Measurements from ENCODE around the gene PSKH1. TPM values are rescaled to one million over a fixed set of nuclear protein-coding genes. Genes with fewer than 3 reads are reported as not detected.

The PSKH1 gene
- total RNA-seq, 2 donors from 2014 or later = 16.1 to 16.2 TPM

- Mint-ChIP-seq H3K27ac (no peak overlapping the region), H3K27me3 (ENCODE audit: low read depth) (no peaks in the 10 kb centered on the region), H3K4me3 (no peak overlapping the region), H3K4me1 (ENCODE audit: low read depth) (peaks cover 12% of the 10 kb centered on the region), H3K36me3 (ENCODE audit: insufficient read depth in 2 of 2) (no peaks in the 10 kb centered on the region), H3K9me3 (no peaks in the 10 kb centered on the region)
- no peak for ATAC-seq (replicated peaks in 1 of 2)
- no peak for DNase-seq
These were observed 33.2 kb downstream of the PSKH1 start for GRCh38 chr16:67926181-67926750.

GRCh38 chr16:67927131-67927941 is 34.3 kb downstream of the PSKH1 start:
- Mint-ChIP-seq H3K36me3 (ENCODE audit: insufficient read depth in 2 of 2) (no peaks in the 10 kb centered on the region), H3K4me3 (no peak overlapping the region), H3K27me3 (ENCODE audit: low read depth) (no peaks in the 10 kb centered on the region), H3K9me3 (no peaks in the 10 kb centered on the region), H3K27ac (no peak overlapping the region), H3K4me1 (ENCODE audit: low read depth) (peaks cover 2% of the 10 kb centered on the region)
- no peak for ATAC-seq (replicated peaks in 1 of 2)
- DNase-seq = no peak

GRCh38 chr16:67928147-67928546 is 35.1 kb downstream of the PSKH1 start:
- Mint-ChIP-seq H3K9me3 (no peaks in the 10 kb centered on the region), H3K4me1 (ENCODE audit: low read depth) (no peaks in the 10 kb centered on the region), H3K36me3 (ENCODE audit: insufficient read depth in 2 of 2) (peaks cover 2 to 3% of the 10 kb centered on the region in 2 donors), H3K27ac (no peak overlapping the region), H3K27me3 (ENCODE audit: low read depth) (no peaks in the 10 kb centered on the region), H3K4me3 (no peak overlapping the region)
- DNase-seq (no peak), ATAC-seq (replicated peaks in 1 of 2) (peak in 1 of 2 donors; percentile 3)

DNA sequence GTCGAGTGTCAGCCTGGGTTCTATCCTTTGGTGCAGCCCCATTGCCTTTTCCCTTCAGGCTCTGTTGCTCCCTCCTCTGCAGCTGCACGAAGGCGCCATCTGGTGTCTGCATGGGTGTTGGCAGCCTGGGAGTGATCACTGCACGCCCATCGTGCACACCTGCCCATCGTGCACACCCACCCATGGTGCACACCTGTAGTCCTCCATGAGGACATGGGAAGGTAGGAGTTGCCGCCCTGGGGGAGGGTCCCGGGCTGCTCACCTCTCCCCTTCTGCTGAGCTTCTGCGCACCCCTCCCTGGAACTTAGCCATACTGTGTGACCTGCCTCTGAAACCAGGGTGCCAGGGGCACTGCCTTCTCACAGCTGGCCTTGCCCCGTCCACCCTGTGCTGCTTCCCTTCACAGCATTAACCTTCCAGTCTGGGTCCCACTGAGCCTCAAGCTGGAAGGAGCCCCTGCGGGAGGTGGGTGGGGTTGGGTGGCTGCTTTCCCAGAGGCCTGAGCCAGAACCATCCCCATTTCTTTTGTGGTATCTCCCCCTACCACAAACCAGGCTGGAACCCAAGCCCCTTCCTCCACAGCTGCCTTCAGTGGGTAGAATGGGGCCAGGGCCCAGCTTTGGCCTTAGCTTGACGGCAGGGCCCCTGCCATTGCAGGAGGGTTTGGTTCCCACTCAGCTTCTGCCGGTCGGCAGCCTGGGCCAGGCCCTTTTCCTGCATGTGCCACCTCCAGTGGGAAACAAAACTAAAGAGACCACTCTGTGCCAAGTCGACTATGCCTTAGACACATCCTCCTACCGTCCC is 35.7 kb downstream of the PSKH1 start:
- Mint-ChIP-seq H3K36me3 (ENCODE audit: insufficient read depth in 2 of 2) (peaks cover 2 to 3% of the 10 kb centered on the region in 2 donors), H3K27me3 (ENCODE audit: low read depth) (no peaks in the 10 kb centered on the region), H3K4me3 (no peak overlapping the region), H3K4me1 (ENCODE audit: low read depth) (peaks cover 2% of the 10 kb centered on the region), H3K27ac (no peak overlapping the region), H3K9me3 (no peaks in the 10 kb centered on the region)
- DNase-seq (peak; percentile 81 to 82), ATAC-seq (replicated peaks in 1 of 2) (peak; percentile 76 to 77)

DNA sequence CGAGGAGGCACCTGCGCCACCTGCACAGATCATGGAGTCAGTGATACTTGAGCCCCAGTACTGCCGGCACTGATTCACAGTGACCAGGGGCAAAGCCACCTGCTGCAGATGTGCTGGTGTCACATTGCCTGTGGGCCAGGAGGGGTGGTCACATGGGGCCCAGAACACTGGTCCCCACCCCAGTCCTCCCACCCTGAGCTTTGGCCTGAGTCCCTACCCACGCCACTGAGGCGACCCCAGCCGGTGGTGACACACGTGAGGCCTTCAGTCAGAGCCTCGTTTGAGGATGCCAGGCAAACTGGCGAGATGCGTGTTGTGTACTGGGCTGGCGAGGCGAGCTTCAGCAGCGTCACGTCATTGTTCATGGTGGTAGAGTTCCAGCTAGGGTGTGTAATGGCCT is 37.1 kb downstream of the PSKH1 start:
- Mint-ChIP-seq H3K27me3 (ENCODE audit: low read depth) (no peaks in the 10 kb centered on the region), H3K36me3 (ENCODE audit: insufficient read depth in 2 of 2) (peaks cover 3 to 5% of the 10 kb centered on the region in 2 donors), H3K27ac (no peak overlapping the region), H3K4me3 (no peak overlapping the region), H3K4me1 (ENCODE audit: low read depth) (peaks cover 14% of the 10 kb centered on the region), H3K9me3 (no peaks in the 10 kb centered on the region)
- DNase-seq (no peak), ATAC-seq (replicated peaks in 1 of 2) (no peak)

DNA sequence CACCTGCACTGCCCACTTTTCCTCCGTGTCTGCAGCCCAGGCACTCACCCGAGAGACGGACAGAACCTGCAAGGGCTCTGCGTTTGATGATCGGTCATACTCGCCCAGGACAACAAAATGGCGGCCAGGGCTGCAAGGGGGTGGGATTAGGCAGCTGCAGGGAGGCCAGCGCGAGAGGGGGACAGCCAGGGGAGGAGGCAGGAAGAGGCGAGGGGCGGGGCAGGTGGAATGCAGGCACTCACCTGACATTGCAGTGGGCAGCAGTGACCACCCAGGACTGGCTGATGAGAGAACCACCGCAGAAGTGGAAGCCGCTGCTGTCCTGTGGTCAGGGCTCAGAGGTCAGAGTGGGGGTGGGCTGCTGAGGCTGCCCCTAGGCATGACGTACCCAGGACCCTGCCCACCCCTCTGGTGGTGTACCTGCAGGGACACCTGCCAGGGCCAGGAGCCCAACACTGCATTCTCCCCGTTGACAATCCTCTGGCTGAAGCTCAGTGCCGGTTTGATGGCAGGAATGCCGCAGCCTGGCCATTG is 37.7 kb downstream of the PSKH1 start:
- Mint-ChIP-seq H3K27ac (no peak overlapping the region), H3K9me3 (no peaks in the 10 kb centered on the region)
- no peak for ATAC-seq (replicated peaks in 1 of 2)

GRCh38 chr16:67931712-67932461 is 38.8 kb downstream of the PSKH1 start, which contains the start of gene CTRL:
Gene CTRL (minus strand): TSS chr16:67931862. CDS start chr16:67931852, 10 bp downstream.
- no peak within 1 kb of the TSS for H3K4me3 Mint-ChIP-seq
- no peaks in the 10 kb centered on the region for H3K27me3 Mint-ChIP-seq (ENCODE audit: low read depth)
- peak within 1 kb of the TSS; percentile 7 for H3K27ac Mint-ChIP-seq
- peaks cover 23% of the 10 kb centered on the region for H3K4me1 Mint-ChIP-seq (ENCODE audit: low read depth)
- H3K9me3 Mint-ChIP-seq = no peaks in the 10 kb centered on the region
- peaks cover 9 to 10% of the 10 kb centered on the region in 2 donors for H3K36me3 Mint-ChIP-seq (ENCODE audit: insufficient read depth in 2 of 2)
- ATAC-seq (replicated peaks in 1 of 2) (no peak), DNase-seq (no peak)

More for the DNA sequence above, 37.7 kb downstream of the PSKH1 start:
- DNase-seq = no peak
- peaks cover 4 to 6% of the 10 kb centered on the region in 2 donors for H3K36me3 Mint-ChIP-seq (ENCODE audit: insufficient read depth in 2 of 2)
- no peak overlapping the region for H3K4me3 Mint-ChIP-seq
- H3K27me3 Mint-ChIP-seq (ENCODE audit: low read depth) = no peaks in the 10 kb centered on the region
- H3K4me1 Mint-ChIP-seq (ENCODE audit: low read depth) = peaks cover 19% of the 10 kb centered on the region

DNA sequence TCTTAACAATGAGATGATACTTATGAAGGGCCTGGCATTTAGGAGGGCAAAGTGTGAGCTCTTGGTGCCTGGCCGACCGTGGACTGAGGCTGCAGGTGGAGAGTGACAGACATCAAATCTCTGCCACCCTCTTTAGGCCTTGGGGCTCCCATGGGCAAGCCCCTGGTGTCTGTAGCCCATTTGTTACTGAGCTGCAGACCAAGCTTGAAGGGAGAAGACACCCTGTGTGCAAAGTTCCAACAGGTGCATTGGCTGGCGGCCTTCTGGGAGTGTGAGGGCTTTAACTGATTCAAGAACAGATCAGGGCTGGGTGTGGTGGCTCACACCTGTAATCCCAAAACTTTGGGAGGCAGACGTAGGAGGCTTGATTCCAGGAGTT is 39.4 kb downstream of the PSKH1 start:
- Mint-ChIP-seq H3K36me3 (ENCODE audit: insufficient read depth in 2 of 2) (peaks cover 9 to 11% of the 10 kb centered on the region in 2 donors), H3K27me3 (ENCODE audit: low read depth) (no peaks in the 10 kb centered on the region), H3K4me3 (no peak overlapping the region), H3K9me3 (no peaks in the 10 kb centered on the region), H3K27ac (no peak overlapping the region), H3K4me1 (ENCODE audit: low read depth) (peaks cover 29% of the 10 kb centered on the region)
- no peak for DNase-seq
- no peak for ATAC-seq (replicated peaks in 1 of 2)

DNA sequence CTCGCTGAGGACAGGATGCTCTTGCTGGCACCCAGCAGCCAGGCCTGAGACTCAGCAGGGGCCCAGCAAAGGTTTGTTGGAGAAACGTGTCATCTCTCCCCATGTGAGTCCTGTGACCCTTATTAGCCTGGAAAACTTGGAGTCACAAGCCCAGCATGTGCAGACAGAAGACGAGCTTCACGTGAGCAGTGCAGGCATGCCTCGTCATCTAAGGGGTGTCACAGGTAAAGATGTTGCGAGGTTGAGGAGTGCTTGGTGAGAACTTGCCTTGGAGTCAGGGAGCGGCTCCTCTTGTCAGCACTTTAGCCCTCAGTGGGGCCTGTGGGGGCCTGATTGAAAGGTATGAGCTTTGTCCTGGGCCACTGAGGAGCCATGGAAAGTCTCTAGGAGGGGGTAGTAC is 40.8 kb downstream of the PSKH1 start:
- ATAC-seq (replicated peaks in 1 of 2) = no peak
- Mint-ChIP-seq H3K4me1 (ENCODE audit: low read depth) (peaks cover 34% of the 10 kb centered on the region), H3K9me3 (no peaks in the 10 kb centered on the region), H3K4me3 (no peak overlapping the region), H3K36me3 (ENCODE audit: insufficient read depth in 2 of 2) (peaks cover 9 to 11% of the 10 kb centered on the region in 2 donors), H3K27me3 (ENCODE audit: low read depth) (no peaks in the 10 kb centered on the region), H3K27ac (peak overlapping the region; percentile 66)
- no peak for DNase-seq

- Mint-ChIP-seq H3K36me3 (ENCODE audit: insufficient read depth in 2 of 2) (peaks cover 9 to 11% of the 10 kb centered on the region in 2 donors), H3K27ac (peak overlapping the region; percentile 81), H3K9me3 (no peaks in the 10 kb centered on the region), H3K27me3 (ENCODE audit: low read depth) (no peaks in the 10 kb centered on the region), H3K4me3 (peak overlapping the region; percentile 87 to 100), H3K4me1 (ENCODE audit: low read depth) (peaks cover 41% of the 10 kb centered on the region)
- ATAC-seq (replicated peaks in 1 of 2) = no peak
- DNase-seq = no peak
These were observed 41.4 kb downstream of the PSKH1 start for GRCh38 chr16:67934306-67935100.

DNA sequence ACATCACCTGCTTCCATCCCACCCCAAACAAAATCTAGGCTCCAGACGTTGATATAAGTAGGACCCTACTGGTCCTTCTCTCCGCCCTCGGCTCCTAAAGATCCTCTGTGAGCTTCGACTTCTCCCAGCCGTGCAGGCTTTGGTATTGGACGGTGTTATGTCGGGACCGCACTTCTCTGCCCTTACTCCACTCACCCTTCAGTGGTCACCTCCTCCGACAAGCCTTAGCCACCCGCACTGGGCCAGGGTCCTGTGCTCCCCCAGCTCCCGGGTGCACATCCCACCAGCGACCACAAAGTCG is 42.0 kb downstream of the PSKH1 start:
- ATAC-seq (replicated peaks in 1 of 2) = no peak
- Mint-ChIP-seq H3K9me3 (no peaks in the 10 kb centered on the region), H3K4me3 (peak overlapping the region; percentile 87 to 100), H3K27ac (peak overlapping the region; percentile 81), H3K4me1 (ENCODE audit: low read depth) (peaks cover 46% of the 10 kb centered on the region), H3K27me3 (ENCODE audit: low read depth) (no peaks in the 10 kb centered on the region), H3K36me3 (ENCODE audit: insufficient read depth in 2 of 2) (peaks cover 9 to 11% of the 10 kb centered on the region in 2 donors)
- DNase-seq = no peak
